Liver (tissue), 3 donors: ENCODE data around the gene HDLBP.

Experiments
- HNF4A ChIP-seq, 2 donors: conservative IDR thresholded peaks; 2 replicates each; pipeline ENCODE4 v1.6.1; 2016; ENCODE audit warnings: antibody characterized with exemption in 2 of 2, mild to moderate bottlenecking in 2 of 2
- JUND ChIP-seq, 2 donors: IDR thresholded peaks; 2 replicates each; pipeline ENCODE4 v1.6.1; 2016; ENCODE audit warnings: antibody characterized with exemption in 2 of 2
- MAX ChIP-seq: IDR thresholded peaks from 2 replicates; pipeline ENCODE4 v1.6.1; 2016; ENCODE audit warnings: antibody characterized with exemption
- RXRA ChIP-seq, 2 donors: IDR thresholded peaks; 2 replicates each; pipeline ENCODE4 v1.6.1; 2017 to 2018; ENCODE audit warnings: antibody characterized with exemption in 2 of 2, mild to moderate bottlenecking in 1 of 2
- SP1 ChIP-seq: IDR thresholded peaks from 2 replicates; pipeline ENCODE4 v1.6.1; 2018; ENCODE audit warnings: antibody characterized with exemption, mild to moderate bottlenecking
- TAF1 ChIP-seq: conservative IDR thresholded peaks from 2 replicates; pipeline ENCODE4 v1.6.1; 2016; ENCODE audit warnings: antibody characterized with exemption, mild to moderate bottlenecking
- TF ChIP-seq, protein P1 (sequence below): fragments of 150-350 bp; IDR thresholded peaks from 2 replicates; pipeline ENCODE4 v1.5.1; 2017; ENCODE audit warnings: improper control_type of control experiment, low read depth, low read length; ENCODE audit not compliant: missing input control
- TF ChIP-seq, protein P2 (sequence below): IDR thresholded peaks from 2 replicates; pipeline ENCODE4 v1.6.1; 2016; ENCODE audit warnings: antibody characterized with exemption
- TF ChIP-seq, protein P3 (sequence below): IDR thresholded peaks from 2 replicates; pipeline ENCODE4 v1.6.1; 2016; ENCODE audit warnings: antibody characterized with exemption, mild to moderate bottlenecking
- TF ChIP-seq, protein P4 (sequence below): IDR thresholded peaks from 2 replicates; pipeline ENCODE4 v1.6.1; 2016; ENCODE audit warnings: antibody characterized with exemption
- donor health status: healthy.
- donor health status: healthy.

DNA sequence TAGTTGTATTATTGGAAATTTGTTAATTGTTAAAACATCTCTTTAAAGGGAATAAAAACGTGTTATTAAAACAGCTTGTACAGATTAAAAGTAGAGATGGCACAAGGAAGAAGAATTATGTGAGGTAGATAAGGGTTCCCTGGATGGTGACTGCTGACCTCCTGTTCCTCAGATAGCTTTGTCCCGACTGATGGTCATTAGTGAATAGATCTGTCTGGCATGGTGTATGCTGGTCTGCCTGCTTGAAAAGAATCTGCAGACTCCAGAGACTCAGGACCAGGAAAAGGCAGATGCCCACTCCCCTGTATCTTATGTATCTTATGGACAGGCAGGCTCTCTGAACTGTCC lies 35.0 kb upstream of the HDLBP start:
- no peak for TF ChIP-seq MAX
- TF ChIP-seq, protein P1, sequence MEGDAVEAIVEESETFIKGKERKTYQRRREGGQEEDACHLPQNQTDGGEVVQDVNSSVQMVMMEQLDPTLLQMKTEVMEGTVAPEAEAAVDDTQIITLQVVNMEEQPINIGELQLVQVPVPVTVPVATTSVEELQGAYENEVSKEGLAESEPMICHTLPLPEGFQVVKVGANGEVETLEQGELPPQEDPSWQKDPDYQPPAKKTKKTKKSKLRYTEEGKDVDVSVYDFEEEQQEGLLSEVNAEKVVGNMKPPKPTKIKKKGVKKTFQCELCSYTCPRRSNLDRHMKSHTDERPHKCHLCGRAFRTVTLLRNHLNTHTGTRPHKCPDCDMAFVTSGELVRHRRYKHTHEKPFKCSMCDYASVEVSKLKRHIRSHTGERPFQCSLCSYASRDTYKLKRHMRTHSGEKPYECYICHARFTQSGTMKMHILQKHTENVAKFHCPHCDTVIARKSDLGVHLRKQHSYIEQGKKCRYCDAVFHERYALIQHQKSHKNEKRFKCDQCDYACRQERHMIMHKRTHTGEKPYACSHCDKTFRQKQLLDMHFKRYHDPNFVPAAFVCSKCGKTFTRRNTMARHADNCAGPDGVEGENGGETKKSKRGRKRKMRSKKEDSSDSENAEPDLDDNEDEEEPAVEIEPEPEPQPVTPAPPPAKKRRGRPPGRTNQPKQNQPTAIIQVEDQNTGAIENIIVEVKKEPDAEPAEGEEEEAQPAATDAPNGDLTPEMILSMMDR = no peak
- TF ChIP-seq, protein P2, sequence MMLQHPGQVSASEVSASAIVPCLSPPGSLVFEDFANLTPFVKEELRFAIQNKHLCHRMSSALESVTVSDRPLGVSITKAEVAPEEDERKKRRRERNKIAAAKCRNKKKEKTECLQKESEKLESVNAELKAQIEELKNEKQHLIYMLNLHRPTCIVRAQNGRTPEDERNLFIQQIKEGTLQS = no peak
- no peak for TF ChIP-seq HNF4A (conservative IDR thresholded peaks at IDR 0.05)
- no peak for TF ChIP-seq TAF1
- TF ChIP-seq JUND (IDR thresholded peaks at IDR 0.05) = no peak
- TF ChIP-seq, protein P3, sequence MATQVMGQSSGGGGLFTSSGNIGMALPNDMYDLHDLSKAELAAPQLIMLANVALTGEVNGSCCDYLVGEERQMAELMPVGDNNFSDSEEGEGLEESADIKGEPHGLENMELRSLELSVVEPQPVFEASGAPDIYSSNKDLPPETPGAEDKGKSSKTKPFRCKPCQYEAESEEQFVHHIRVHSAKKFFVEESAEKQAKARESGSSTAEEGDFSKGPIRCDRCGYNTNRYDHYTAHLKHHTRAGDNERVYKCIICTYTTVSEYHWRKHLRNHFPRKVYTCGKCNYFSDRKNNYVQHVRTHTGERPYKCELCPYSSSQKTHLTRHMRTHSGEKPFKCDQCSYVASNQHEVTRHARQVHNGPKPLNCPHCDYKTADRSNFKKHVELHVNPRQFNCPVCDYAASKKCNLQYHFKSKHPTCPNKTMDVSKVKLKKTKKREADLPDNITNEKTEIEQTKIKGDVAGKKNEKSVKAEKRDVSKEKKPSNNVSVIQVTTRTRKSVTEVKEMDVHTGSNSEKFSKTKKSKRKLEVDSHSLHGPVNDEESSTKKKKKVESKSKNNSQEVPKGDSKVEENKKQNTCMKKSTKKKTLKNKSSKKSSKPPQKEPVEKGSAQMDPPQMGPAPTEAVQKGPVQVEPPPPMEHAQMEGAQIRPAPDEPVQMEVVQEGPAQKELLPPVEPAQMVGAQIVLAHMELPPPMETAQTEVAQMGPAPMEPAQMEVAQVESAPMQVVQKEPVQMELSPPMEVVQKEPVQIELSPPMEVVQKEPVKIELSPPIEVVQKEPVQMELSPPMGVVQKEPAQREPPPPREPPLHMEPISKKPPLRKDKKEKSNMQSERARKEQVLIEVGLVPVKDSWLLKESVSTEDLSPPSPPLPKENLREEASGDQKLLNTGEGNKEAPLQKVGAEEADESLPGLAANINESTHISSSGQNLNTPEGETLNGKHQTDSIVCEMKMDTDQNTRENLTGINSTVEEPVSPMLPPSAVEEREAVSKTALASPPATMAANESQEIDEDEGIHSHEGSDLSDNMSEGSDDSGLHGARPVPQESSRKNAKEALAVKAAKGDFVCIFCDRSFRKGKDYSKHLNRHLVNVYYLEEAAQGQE = no peak
- no peak for TF ChIP-seq SP1
- no peak for TF ChIP-seq RXRA (IDR thresholded peaks at IDR 0.05)
- TF ChIP-seq, protein P4, sequence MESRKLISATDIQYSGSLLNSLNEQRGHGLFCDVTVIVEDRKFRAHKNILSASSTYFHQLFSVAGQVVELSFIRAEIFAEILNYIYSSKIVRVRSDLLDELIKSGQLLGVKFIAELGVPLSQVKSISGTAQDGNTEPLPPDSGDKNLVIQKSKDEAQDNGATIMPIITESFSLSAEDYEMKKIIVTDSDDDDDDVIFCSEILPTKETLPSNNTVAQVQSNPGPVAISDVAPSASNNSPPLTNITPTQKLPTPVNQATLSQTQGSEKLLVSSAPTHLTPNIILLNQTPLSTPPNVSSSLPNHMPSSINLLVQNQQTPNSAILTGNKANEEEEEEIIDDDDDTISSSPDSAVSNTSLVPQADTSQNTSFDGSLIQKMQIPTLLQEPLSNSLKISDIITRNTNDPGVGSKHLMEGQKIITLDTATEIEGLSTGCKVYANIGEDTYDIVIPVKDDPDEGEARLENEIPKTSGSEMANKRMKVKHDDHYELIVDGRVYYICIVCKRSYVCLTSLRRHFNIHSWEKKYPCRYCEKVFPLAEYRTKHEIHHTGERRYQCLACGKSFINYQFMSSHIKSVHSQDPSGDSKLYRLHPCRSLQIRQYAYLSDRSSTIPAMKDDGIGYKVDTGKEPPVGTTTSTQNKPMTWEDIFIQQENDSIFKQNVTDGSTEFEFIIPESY = no peak
